HepG2 (cell line): ENCODE data around the gene PLIN3. TPM values are rescaled to one million over a fixed set of nuclear protein-coding genes. Genes with fewer than 3 reads are reported as not detected.

Source experiments
- CREB1 ChIP-seq, 2 experiments: fragments of 450-650 bp in 1 of 2; IDR thresholded peaks; 2 replicates each; pipeline ENCODE4 v1.6.1; 2016 to 2017; ENCODE audit warnings: control low read depth in 1 of 2, mild to moderate bottlenecking in 1 of 2, missing compliant biosample characterization in 1 of 2, missing genetic modification characterization in 1 of 2
- HINFP ChIP-seq: sonication (generic); formaldehyde crosslinking; IDR thresholded peaks from 2 replicates; pipeline ENCODE4 v1.4.0; 2020; ENCODE audit warnings: low read depth, mild to moderate bottlenecking, missing genetic modification reagents
- STAG1 ChIP-seq: sonication (generic); formaldehyde crosslinking; IDR thresholded peaks from 2 replicates; pipeline ENCODE4 v1.4.0; 2020; ENCODE audit warnings: missing genetic modification reagents
- THAP7 ChIP-seq: sonication (generic); formaldehyde crosslinking; IDR thresholded peaks from 2 replicates; pipeline ENCODE4 v1.8.1; 2023; ENCODE audit warnings: mild to moderate bottlenecking, missing genetic modification reagents
- ZNF280D ChIP-seq: sonication (generic); formaldehyde crosslinking; IDR thresholded peaks from 2 replicates; pipeline ENCODE4 v1.5.1; 2020; ENCODE audit warnings: mild to moderate bottlenecking, missing genetic modification reagents
- ZNF777 ChIP-seq: sonication (generic); formaldehyde crosslinking; IDR thresholded peaks from 2 replicates; pipeline ENCODE4 v1.4.0; 2020; ENCODE audit warnings: missing genetic modification reagents
- polyA plus RNA-seq, 8 experiments: library from polyadenylated mRNA; depleted of rRNA in 3 of 8; stranded (reverse) in 7 of 8; unstranded in 1 of 8; fragments of >200 nt; fragmentation: Illumina TruSeq in 4 of 8; extraction: Trizol in 4 of 8; gene quantifications; 2 replicates each; pipeline versions ENCODE4 v1.2.1 to v1.2.3, GENCODE V29; 2011 to 2016; ENCODE audit warnings: low read depth in 4 of 8, missing spikeins in 1 of 8, mixed read lengths in 1 of 8; ENCODE audit not compliant: insufficient read depth in 1 of 8
- total RNA-seq, 5 experiments: library from RNA; depleted of rRNA; stranded (reverse); fragments of >200 nt; fragmentation: Illumina TruSeq; extraction: Trizol; gene quantifications; 2 replicates each; pipeline ENCODE4 v1.2.3, GENCODE V29; 2016; ENCODE audit warnings: low read depth in 1 of 5

The PLIN3 gene
- total and polyA plus RNA-seq, 2 of the 13 experiments (the other 11 are each of a cell fraction or from before 2014, with no cell fraction given): 49.3 to 57.9 TPM

GRCh38 chr19:4867534-4868285 lies at the start of gene PLIN3 (continued):
- peak; percentile 61; the same call in 1 of the 2 replicates for TF ChIP-seq ZNF280D (CRISPR knock-in tag)
- no peak for TF ChIP-seq HINFP (CRISPR knock-in tag)
- peak; percentile 82 for TF ChIP-seq CREB1 (IDR thresholded peaks at IDR 0.05)
- TF ChIP-seq CREB1 (CRISPR knock-in tag; IDR thresholded peaks at IDR 0.05): peak; percentile 82
- no peak for TF ChIP-seq STAG1 (CRISPR knock-in tag)
- no peak for TF ChIP-seq THAP7
- TF ChIP-seq ZNF777 (CRISPR knock-in tag): no peak
